Effector memory CD4-positive, alpha-beta T cell (primary cell): Measurements from ENCODE around the gene GJA1.
"Not testable (repeated sequence)": the region's sequence is repeated elsewhere in the genome, so short reads cannot be mapped to it uniquely, and the experiment has no call there.

Experiments used
- DNase-seq, 3 donors: peaks; one replicate each; pipeline ENCODE4 v3.0.0-alpha.2; 2020
- H3K27ac ChIP-seq: 2 replicates; pipeline ENCODE4 v1.7.0; 2013; ENCODE audit warnings: mild to moderate bottlenecking, low read length, moderate library complexity; ENCODE audit not compliant: insufficient read depth, poor library complexity, severe bottlenecking
- H3K27me3 ChIP-seq: replicated peaks from 2 replicates; pipeline ENCODE4 v1.7.0; 2013; ENCODE audit warnings: mild to moderate bottlenecking, low read length; ENCODE audit not compliant: insufficient read depth, control insufficient read depth, poor library complexity, severe bottlenecking
- H3K36me3 ChIP-seq: 2 replicates; pipeline ENCODE4 v1.7.0; 2013; ENCODE audit warnings: mild to moderate bottlenecking, low read length, moderate library complexity; ENCODE audit not compliant: control insufficient read depth, insufficient read depth
- H3K4me1 ChIP-seq: 2 replicates; pipeline ENCODE4 v1.7.0; 2013; ENCODE audit warnings: low read length, mild to moderate bottlenecking; ENCODE audit not compliant: control insufficient read depth, insufficient read depth, poor library complexity, severe bottlenecking
- H3K4me3 ChIP-seq: 2 replicates; pipeline ENCODE4 v1.7.0; 2013; ENCODE audit warnings: low read length, low read depth, mild to moderate bottlenecking; ENCODE audit not compliant: insufficient read depth, poor library complexity, severe bottlenecking
- H3K9me3 ChIP-seq: 2 replicates; pipeline ENCODE4 v1.7.0; 2013; ENCODE audit warnings: mild to moderate bottlenecking, low read length, moderate library complexity; ENCODE audit not compliant: control insufficient read depth

Gene GJA1

DNA sequence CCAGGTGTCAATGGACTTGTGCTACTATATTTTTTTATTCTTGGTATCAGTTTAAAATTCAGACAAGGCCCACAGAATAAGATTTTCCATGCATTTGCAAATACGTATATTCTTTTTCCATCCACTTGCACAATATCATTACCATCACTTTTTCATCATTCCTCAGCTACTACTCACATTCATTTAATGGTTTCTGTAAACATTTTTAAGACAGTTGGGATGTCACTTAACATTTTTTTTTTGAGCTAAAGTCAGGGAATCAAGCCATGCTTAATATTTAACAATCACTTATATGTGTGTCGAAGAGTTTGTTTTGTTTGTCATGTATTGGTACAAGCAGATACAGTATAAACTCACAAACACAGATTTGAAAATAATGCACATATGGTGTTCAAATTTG, 13.1 kb downstream of the GJA1 start:
- not testable (repeated sequence) for H3K9me3 ChIP-seq, H3K36me3 ChIP-seq, H3K27me3 ChIP-seq, DNase-seq, H3K4me3 ChIP-seq, H3K27ac ChIP-seq, H3K4me1 ChIP-seq

- no peaks in the 10 kb centered on the region for H3K4me1 ChIP-seq
- no peak overlapping the region for H3K4me3 ChIP-seq
- no peaks in the 10 kb centered on the region for H3K36me3 ChIP-seq
- no peak overlapping the region for H3K27ac ChIP-seq
- no peaks in the 10 kb centered on the region for H3K9me3 ChIP-seq
- H3K27me3 ChIP-seq: no peaks in the 10 kb centered on the region
- DNase-seq: no peak
These were observed 13.9 kb downstream of the GJA1 start for GRCh38 chr6:121449331-121449730.

DNA sequence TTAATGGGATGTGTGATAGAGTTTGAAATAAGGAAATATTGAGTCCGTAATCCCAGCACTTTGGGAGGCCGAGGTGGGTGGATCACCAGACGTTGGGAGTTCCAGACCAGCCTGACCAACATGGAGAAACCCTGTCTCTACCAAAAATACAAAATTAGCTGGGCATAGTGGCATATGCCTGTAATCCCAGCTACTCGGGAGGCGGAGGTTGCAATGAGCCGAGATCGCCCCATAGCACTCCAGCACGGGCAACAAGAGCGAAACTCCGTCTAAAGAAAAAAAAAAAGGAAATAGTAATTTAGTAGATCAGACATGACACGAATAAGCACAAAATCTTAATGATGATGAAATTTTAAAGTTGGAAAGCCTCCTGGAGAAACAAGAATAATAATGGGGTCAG, 14.8 kb downstream of the GJA1 start:
- no peak for DNase-seq

DNA sequence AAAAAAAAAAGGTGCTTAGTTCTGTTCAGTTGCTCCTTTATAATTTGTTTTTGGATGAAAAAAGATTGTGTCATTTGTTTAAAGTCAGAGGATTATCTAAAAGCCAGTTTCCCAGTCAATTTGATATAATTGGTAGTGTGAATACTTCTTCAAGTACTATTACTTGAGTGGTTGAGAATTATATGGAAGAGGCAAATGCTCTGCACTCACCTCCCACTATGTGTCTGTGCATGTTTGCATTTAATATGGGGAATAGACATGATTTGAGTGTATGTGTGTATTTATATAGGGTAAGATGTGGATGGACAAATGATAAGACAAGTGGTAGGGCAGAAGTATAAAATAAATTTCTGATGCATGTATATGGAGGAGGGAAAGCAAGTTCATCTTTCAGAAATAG, 15.8 kb downstream of the GJA1 start:
- DNase-seq: no peak
- Histone ChIP-seq H3K9me3 (no peaks in the 10 kb centered on the region), H3K4me3 (no peak overlapping the region), H3K36me3 (no peaks in the 10 kb centered on the region), H3K27ac (no peak overlapping the region), H3K27me3 (no peaks in the 10 kb centered on the region), H3K4me1 (no peaks in the 10 kb centered on the region)

More for the DNA sequence above, 14.8 kb downstream of the GJA1 start:
- Histone ChIP-seq H3K27me3 (no peaks in the 10 kb centered on the region), H3K4me3 (no peak overlapping the region), H3K36me3 (no peaks in the 10 kb centered on the region), H3K27ac (no peak overlapping the region), H3K9me3 (no peaks in the 10 kb centered on the region), H3K4me1 (no peaks in the 10 kb centered on the region)

GRCh38 chr6:121453191-121453590, 17.7 kb downstream of the GJA1 start:
- Histone ChIP-seq H3K4me3 (no peak overlapping the region), H3K4me1 (no peaks in the 10 kb centered on the region), H3K9me3 (no peaks in the 10 kb centered on the region), H3K36me3 (no peaks in the 10 kb centered on the region), H3K27me3 (no peaks in the 10 kb centered on the region), H3K27ac (no peak overlapping the region)
- no peak for DNase-seq

DNA sequence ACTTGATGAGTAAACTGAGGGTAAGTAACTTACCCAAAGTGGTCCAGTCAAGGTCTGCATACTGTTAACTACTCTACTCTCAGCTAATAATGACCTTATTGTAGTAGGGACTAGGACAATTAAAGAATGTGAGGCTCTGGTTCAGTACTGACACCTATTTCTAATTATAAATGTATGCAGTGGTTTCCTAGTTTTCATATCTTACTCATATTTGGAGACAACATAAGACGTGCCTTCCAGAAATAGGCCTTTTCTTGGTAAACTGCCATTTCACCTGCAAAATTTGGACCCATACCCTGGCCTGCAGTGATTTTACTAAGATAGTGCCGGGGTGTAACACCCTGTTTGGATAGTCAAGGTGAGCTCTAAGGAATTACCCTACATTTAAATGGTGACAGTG, 24.7 kb downstream of the GJA1 start:
- Histone ChIP-seq H3K9me3 (no peaks in the 10 kb centered on the region), H3K27me3 (no peaks in the 10 kb centered on the region), H3K4me1 (no peaks in the 10 kb centered on the region), H3K36me3 (no peaks in the 10 kb centered on the region), H3K27ac (no peak overlapping the region), H3K4me3 (no peak overlapping the region)
- DNase-seq: no peak

- no peak for DNase-seq
- no peaks in the 10 kb centered on the region for H3K27me3 ChIP-seq
These were observed 27.6 kb downstream of the GJA1 start for GRCh38 chr6:121463087-121463486.

DNA sequence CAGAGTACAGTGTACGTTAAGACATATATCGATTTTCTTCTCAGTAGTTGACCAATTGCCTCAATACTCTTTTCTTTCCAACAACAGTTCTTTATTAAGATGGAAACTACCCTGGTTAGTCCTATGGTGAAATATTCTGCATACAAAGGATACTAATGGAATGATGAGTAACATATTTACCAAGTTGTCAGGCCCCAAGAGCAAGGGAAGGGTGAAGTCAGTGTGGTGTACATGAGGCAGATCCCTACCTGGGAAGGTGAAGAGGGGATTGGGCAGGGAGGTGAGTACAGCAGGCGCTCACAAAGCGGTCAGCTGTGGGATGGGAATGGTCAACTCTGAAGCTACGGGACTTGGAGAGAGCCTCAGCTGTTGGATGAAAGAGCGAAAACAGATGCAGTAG, 29.7 kb downstream of the GJA1 start:
- no peak for DNase-seq
- H3K4me1 ChIP-seq: no peaks in the 10 kb centered on the region
- no peaks in the 10 kb centered on the region for H3K9me3 ChIP-seq
- H3K4me3 ChIP-seq: no peak overlapping the region
- no peaks in the 10 kb centered on the region for H3K36me3 ChIP-seq
- H3K27ac ChIP-seq: no peak overlapping the region
- no peaks in the 10 kb centered on the region for H3K27me3 ChIP-seq

More at GRCh38 chr6:121463087-121463486, 27.6 kb downstream of the GJA1 start:
- no peaks in the 10 kb centered on the region for H3K4me1 ChIP-seq
- no peak overlapping the region for H3K27ac ChIP-seq
- no peak overlapping the region for H3K4me3 ChIP-seq
- no peaks in the 10 kb centered on the region for H3K36me3 ChIP-seq
- no peaks in the 10 kb centered on the region for H3K9me3 ChIP-seq

DNA sequence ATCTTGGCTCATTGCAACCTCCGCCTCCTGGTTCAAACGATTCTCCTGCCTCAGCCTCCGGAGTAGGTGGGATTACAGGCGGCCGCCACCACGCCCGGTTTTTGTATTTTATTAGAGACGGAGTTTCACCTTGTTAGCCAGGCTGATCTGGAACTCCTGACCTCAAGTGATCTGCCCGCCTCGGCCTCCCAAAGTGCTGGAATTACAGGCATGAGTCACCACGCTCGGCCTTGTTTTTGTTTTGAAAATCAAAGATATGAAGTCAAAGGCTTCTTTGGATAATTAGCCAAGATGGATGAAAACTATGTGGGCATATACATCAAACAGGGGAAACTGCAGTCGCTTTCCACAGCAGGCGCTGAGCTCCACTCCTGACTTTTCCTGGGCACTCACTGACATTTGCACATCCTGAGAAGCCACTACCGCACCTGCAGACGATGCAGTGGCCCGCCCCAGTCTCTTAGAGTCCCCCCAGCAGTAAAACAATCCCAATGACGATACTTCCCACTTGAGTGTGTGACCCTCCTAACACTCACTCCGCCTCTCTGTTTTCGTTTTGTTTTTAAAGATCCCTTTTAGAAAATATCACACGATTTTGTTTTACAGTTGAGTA, 44.1 kb downstream of the GJA1 start:
- Histone ChIP-seq H3K27me3 (no peaks in the 10 kb centered on the region), H3K36me3 (no peaks in the 10 kb centered on the region), H3K4me3 (no peak overlapping the region)

DNA sequence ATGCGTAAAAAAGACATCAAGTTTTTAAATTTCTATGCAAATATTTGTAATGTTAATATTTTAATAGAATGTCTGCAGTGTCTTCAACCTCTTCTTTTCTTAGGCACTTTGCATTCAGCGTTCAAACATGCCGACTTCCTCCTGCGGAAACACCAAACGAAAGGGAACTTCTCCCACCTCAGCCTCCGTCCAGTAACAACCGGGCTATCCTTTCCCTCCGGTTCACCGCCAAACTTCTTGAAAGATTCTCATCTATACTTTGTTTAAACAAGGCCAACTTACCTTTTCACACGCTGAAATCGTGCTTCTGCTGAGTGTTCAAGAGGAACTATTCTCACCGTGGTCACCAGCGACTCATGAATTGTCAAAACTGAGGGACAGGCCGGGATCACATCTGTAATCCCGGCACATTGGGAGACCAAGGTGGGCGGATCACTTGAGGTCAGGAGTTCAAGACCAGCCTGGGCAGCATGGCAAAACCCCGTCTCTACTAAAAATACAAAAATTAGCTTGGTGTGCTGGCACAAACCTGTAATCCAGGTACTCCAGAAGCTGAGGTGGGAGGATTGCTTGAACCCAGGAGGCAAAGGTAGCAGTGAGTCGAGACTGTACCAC, 44.8 kb downstream of the GJA1 start:
- Histone ChIP-seq H3K27ac (no peak overlapping the region), H3K4me1 (no peaks in the 10 kb centered on the region), H3K36me3 (no peaks in the 10 kb centered on the region), H3K27me3 (no peaks in the 10 kb centered on the region), H3K4me3 (no peak overlapping the region), H3K9me3 (no peaks in the 10 kb centered on the region)
- no peak for DNase-seq

More for the DNA sequence above, 44.1 kb downstream of the GJA1 start:
- Histone ChIP-seq H3K9me3 (no peaks in the 10 kb centered on the region), H3K4me1 (no peaks in the 10 kb centered on the region), H3K27ac (no peak overlapping the region)
- no peak for DNase-seq
